Omental fat pad (tissue), 4 donors: Measurements from ENCODE around the gene SLC48A1. TPM values are rescaled to one million over a fixed set of nuclear protein-coding genes. Genes with fewer than 3 reads are reported as not detected.
A peak's percentile ranks its signal among the peaks of the same experiment; 100 is the strongest.

Experiments used
- ATAC-seq: fragments of 150-250 bp; one replicate; pipeline ENCODE4 v1.9.1; 2016; ENCODE audit warnings: mild to moderate bottlenecking, moderate library complexity; ENCODE audit not compliant: low FRiP score
- DNase-seq: peaks from one replicate; pipeline ENCODE4 v3.0.0-alpha.2; 2019; ENCODE audit warnings: low spot score
- CTCF ChIP-seq, 3 donors: fragments of 450-650 bp; IDR thresholded peaks; one replicate each; pipeline ENCODE4 v1.5.1; 2016 to 2017; ENCODE audit warnings: antibody characterized with exemption in 3 of 3, mild to moderate bottlenecking in 3 of 3, moderate library complexity in 2 of 3
- total RNA-seq, 4 donors: library from RNA; depleted of rRNA; stranded (reverse); fragments of >200 nt; gene quantifications; one replicate each; pipeline ENCODE4 v1.1.0, GENCODE V29; 2016

SLC48A1 gene
- total RNA-seq, 4 donors from 2014 or later, result 27.6 to 50.3 (median 48.1) TPM

- no peak for DNase-seq
Measured at GRCh38 chr12:47797441-47797840, 24.4 kb downstream of the SLC48A1 start.

GRCh38 chr12:47798382-47798948 is 25.4 kb downstream of the SLC48A1 start:
- no peak for DNase-seq
- no peak for TF ChIP-seq CTCF (IDR thresholded peaks at IDR 0.05)
- ATAC-seq, result peak; percentile 15

More at GRCh38 chr12:47797441-47797840, 24.4 kb downstream of the SLC48A1 start:
- no peak for ATAC-seq
- TF ChIP-seq CTCF (IDR thresholded peaks at IDR 0.05), result no peak

- no peak for DNase-seq
Measured at GRCh38 chr12:47799357-47799955, 26.4 kb downstream of the SLC48A1 start.

GRCh38 chr12:47800582-47800981 is 27.5 kb downstream of the SLC48A1 start:
- TF ChIP-seq CTCF (IDR thresholded peaks at IDR 0.05), result no peak
- ATAC-seq (no peak), DNase-seq (no peak)

More at GRCh38 chr12:47799357-47799955, 26.4 kb downstream of the SLC48A1 start:
- no peak for ATAC-seq
- TF ChIP-seq CTCF (IDR thresholded peaks at IDR 0.05), result no peak

- ATAC-seq, result no peak
- no peak for DNase-seq
Measured at GRCh38 chr12:47801170-47801903, 28.3 kb downstream of the SLC48A1 start.

GRCh38 chr12:47801904-47802246 is 28.8 kb downstream of the SLC48A1 start:
- TF ChIP-seq CTCF (IDR thresholded peaks at IDR 0.05), result no peak
- DNase-seq (no peak), ATAC-seq (no peak)

More at GRCh38 chr12:47801170-47801903, 28.3 kb downstream of the SLC48A1 start:
- no peak for TF ChIP-seq CTCF (IDR thresholded peaks at IDR 0.05)
